MCF 10A (cell line): ENCODE measurements around the gene RBM18. TPM values are rescaled to one million over a fixed set of nuclear protein-coding genes. Genes with fewer than 3 reads are reported as not detected.

Experiments used
- BruUV-seq: library from RNA; stranded (reverse); fragments of 400-500 nt; replicated peaks from 2 replicates; lab custom pipeline; 2021; lab: Mats Ljungman, UMichigan
- CTCF ChIA-PET: fragments of 300-600 bp; sonication (Branson Sonifier 250); formaldehyde crosslinking; extraction: SDS; loops from one replicate; lab custom pipeline; 2021; ENCODE audit warnings: antibody characterized with exemption, inconsistent platforms; lab: Yijun Ruan, JAX
- POLR2A ChIA-PET: fragments of 300-600, 350-650 bp; sonication (Branson Sonifier 250); formaldehyde crosslinking; extraction: SDS; loops from one replicate; lab custom pipeline; 2020; ENCODE audit warnings: antibody characterized with exemption, inconsistent platforms; lab: Yijun Ruan, JAX
- DNase-seq: peaks from one replicate; pipeline ENCODE4 v3.0.0-alpha.2; 2018; ENCODE audit not compliant: unreplicated experiment
- H3K27ac Mint-ChIP-seq: one replicate; pipeline ENCODE4 v1.8.0; 2022; ENCODE audit warnings: mild to moderate bottlenecking, low read depth, mixed read lengths; ENCODE audit not compliant: unreplicated experiment
- H3K27me3 Mint-ChIP-seq: one replicate; pipeline ENCODE4 v1.8.0; 2022; ENCODE audit warnings: mixed read lengths; ENCODE audit not compliant: insufficient read depth, unreplicated experiment
- H3K36me3 Mint-ChIP-seq: one replicate; pipeline ENCODE4 v1.8.0; 2022; ENCODE audit warnings: mild to moderate bottlenecking, moderate library complexity, mixed read lengths; ENCODE audit not compliant: insufficient read depth, unreplicated experiment
- H3K4me1 Mint-ChIP-seq: one replicate; pipeline ENCODE4 v1.8.0; 2022; ENCODE audit warnings: mixed read lengths; ENCODE audit not compliant: insufficient read depth, unreplicated experiment
- H3K4me3 Mint-ChIP-seq: one replicate; pipeline ENCODE4 v1.8.0; 2022; ENCODE audit warnings: mild to moderate bottlenecking, moderate library complexity, mixed read lengths; ENCODE audit not compliant: unreplicated experiment
- H3K9me3 Mint-ChIP-seq: one replicate; pipeline ENCODE4 v1.8.0; 2022; ENCODE audit warnings: mixed read lengths; ENCODE audit not compliant: unreplicated experiment
- CTCF ChIP-seq: fragments of 200-600 bp; IDR thresholded peaks from one replicate; pipeline ENCODE4 v1.8.0; 2022; ENCODE audit warnings: antibody characterized with exemption, mild to moderate bottlenecking; ENCODE audit not compliant: unreplicated experiment
- intact Hi-C: fragments of 100-400 bp; cut with micrococcal nuclease; formaldehyde crosslinking; loops from 2 replicates; pipeline ENCODE4 v1.14.1; 2022
- total RNA-seq: library from RNA; stranded (reverse); gene quantifications from 2 replicates; pipeline ENCODE4 v1.2.3, GENCODE V29; 2022

RBM18 gene
- total RNA-seq, 1 experiment from 2014 or later = 44.4 TPM

- DNase-seq = no peak
- no peak for TF ChIP-seq CTCF
- Mint-ChIP-seq H3K4me3 (no peak overlapping the region), H3K36me3 (peaks cover 47% of the 10 kb centered on the region), H3K9me3 (no peaks in the 10 kb centered on the region), H3K27ac (no peak overlapping the region), H3K27me3 (no peaks in the 10 kb centered on the region), H3K4me1 (peaks cover 12% of the 10 kb centered on the region)
- CTCF ChIA-PET = interaction anchor here (1.3 kb wide), 1 partner anchor 170 kb away, joined by 6 read pairs; no protein-coding TSS in a partner anchor
- intact Hi-C loops = no loop called here
- no TSS peak for BruUV-seq
- POLR2A ChIA-PET = interaction anchor here (0.7 to 6.2 kb wide), 4 partner anchors 14 to 133 kb away, joined by 3 to 72 read pairs (median 3); no protein-coding TSS in a partner anchor
Observed at GRCh38 chr9:122268041-122268814, 3.6 kb upstream of the RBM18 start.

- TSS peak; percentile 77 for BruUV-seq
- Mint-ChIP-seq H3K4me3 (peak overlapping the region; percentile 97), H3K27ac (peak overlapping the region; percentile 100), H3K4me1 (peaks cover 12% of the 10 kb centered on the region), H3K27me3 (no peaks in the 10 kb centered on the region), H3K9me3 (no peaks in the 10 kb centered on the region), H3K36me3 (peaks cover 41% of the 10 kb centered on the region)
- peak; percentile 43 for DNase-seq
- ChIA-PET POLR2A (interaction anchor here (0.8 to 6.2 kb wide), 26 partner anchors 8 to 647 kb away, joined by 3 to 72 read pairs (median 4); partner anchors contain the start of genes MORN5, NDUFA8, PDCL and RC3H2), CTCF (interaction anchor here (0.7 to 2.8 kb wide), 13 partner anchors 11 to 520 kb away, joined by 3 to 18 read pairs (median 3); partner anchors contain the start of genes MORN5 and NDUFA8)
- intact Hi-C loops = no loop called here
- TF ChIP-seq CTCF = no peak
Observed at GRCh38 chr9:122265149-122265915, 692 bp upstream of the RBM18 start.

- Mint-ChIP-seq H3K27ac (peak overlapping the region; percentile 100), H3K36me3 (peaks cover 55% of the 10 kb centered on the region), H3K9me3 (no peaks in the 10 kb centered on the region), H3K27me3 (no peaks in the 10 kb centered on the region), H3K4me1 (peaks cover 12% of the 10 kb centered on the region), H3K4me3 (peak overlapping the region; percentile 97)
- intact Hi-C loops = loop anchor here (1.0 kb wide), 1 partner anchor 106 kb away; no protein-coding TSS in a partner anchor
- POLR2A ChIA-PET = interaction anchor here (0.6 to 6.2 kb wide), 19 partner anchors 10 to 649 kb away, joined by 3 to 72 read pairs (median 5); partner anchors contain the start of genes MORN5, NDUFA8 and ZBTB6
- no peak for TF ChIP-seq CTCF
- no TSS peak for BruUV-seq
- CTCF ChIA-PET = interaction anchor here (0.5 to 2.8 kb wide), 9 partner anchors 10 to 199 kb away, joined by 3 to 18 read pairs (median 5); partner anchors contain the start of genes MORN5 and NDUFA8
- DNase-seq = no peak
Observed at GRCh38 chr9:122263699-122264349, 816 bp downstream of the RBM18 start.
